ENCODE measurements around the gene ANKS3. TPM values are rescaled to one million over a fixed set of nuclear protein-coding genes. Genes with fewer than 3 reads are reported as not detected.

Gene ANKS3
- total RNA-seq, 1 donor from 2014 or later = 8.7 TPM

- Histone ChIP-seq H3K27ac (replicated peaks) (no peak overlapping the region), H3K36me3 (peaks cover 40% of the 10 kb centered on the region), H3K4me3 (no peak overlapping the region), H3K27me3 (ENCODE audit: low read depth) (no peaks in the 10 kb centered on the region), H3K4me1 (peaks cover 31% of the 10 kb centered on the region), H3K9me3 (replicated peaks) (no peaks in the 10 kb centered on the region)
- intact Hi-C loops (cut with micrococcal nuclease) = no loop called here
- no peak for TF ChIP-seq CTCF (IDR thresholded peaks at IDR 0.05; ENCODE audit: borderline replicate concordance)
- no peak for DNase-seq
Observed at GRCh38 chr16:4689091-4689671, 44.9 kb downstream of the ANKS3 start.

- no peak for DNase-seq
- no peak for TF ChIP-seq CTCF (IDR thresholded peaks at IDR 0.05; ENCODE audit: borderline replicate concordance)
- H3K36me3 ChIP-seq = peaks cover 45% of the 10 kb centered on the region
- no peak overlapping the region for H3K4me3 ChIP-seq
- H3K9me3 ChIP-seq (replicated peaks) = no peaks in the 10 kb centered on the region
- intact Hi-C loops (cut with micrococcal nuclease) = no loop called here
- H3K27ac ChIP-seq (replicated peaks) = peak overlapping the region; percentile 38
- H3K4me1 ChIP-seq = peaks cover 26% of the 10 kb centered on the region
- no peaks in the 10 kb centered on the region for H3K27me3 ChIP-seq (ENCODE audit: low read depth)
Observed at GRCh38 chr16:4688674-4689045, 45.4 kb downstream of the ANKS3 start.

GRCh38 chr16:4687946-4688673 lies 46.0 kb downstream of the ANKS3 start:
- Histone ChIP-seq H3K4me3 (no peak overlapping the region), H3K9me3 (replicated peaks) (no peaks in the 10 kb centered on the region), H3K27me3 (ENCODE audit: low read depth) (no peaks in the 10 kb centered on the region), H3K27ac (replicated peaks) (peak overlapping the region; percentile 38), H3K36me3 (peaks cover 51% of the 10 kb centered on the region), H3K4me1 (peaks cover 24% of the 10 kb centered on the region)
- no peak for DNase-seq
- TF ChIP-seq CTCF (IDR thresholded peaks at IDR 0.05; ENCODE audit: borderline replicate concordance) = no peak
- intact Hi-C loops (cut with micrococcal nuclease) = no loop called here

- no peak for TF ChIP-seq CTCF (IDR thresholded peaks at IDR 0.05; ENCODE audit: borderline replicate concordance)
- Histone ChIP-seq H3K27ac (replicated peaks) (no peak overlapping the region), H3K4me1 (peaks cover 22% of the 10 kb centered on the region), H3K27me3 (ENCODE audit: low read depth) (no peaks in the 10 kb centered on the region), H3K36me3 (peaks cover 58% of the 10 kb centered on the region), H3K9me3 (replicated peaks) (no peaks in the 10 kb centered on the region), H3K4me3 (no peak overlapping the region)
- intact Hi-C loops (cut with micrococcal nuclease) = no loop called here
- DNase-seq = no peak
Observed at GRCh38 chr16:4687416-4687815, 46.7 kb downstream of the ANKS3 start.

- intact Hi-C loops (cut with micrococcal nuclease) = no loop called here
- TF ChIP-seq CTCF (IDR thresholded peaks at IDR 0.05; ENCODE audit: borderline replicate concordance) = no peak
- no peak for DNase-seq
- no peaks in the 10 kb centered on the region for H3K9me3 ChIP-seq (replicated peaks)
- no peak overlapping the region for H3K4me3 ChIP-seq
- no peaks in the 10 kb centered on the region for H3K27me3 ChIP-seq (ENCODE audit: low read depth)
- peaks cover 65% of the 10 kb centered on the region for H3K36me3 ChIP-seq
- H3K4me1 ChIP-seq = peaks cover 27% of the 10 kb centered on the region
- H3K27ac ChIP-seq (replicated peaks) = no peak overlapping the region
Observed at GRCh38 chr16:4686497-4687210, 47.4 kb downstream of the ANKS3 start.

Data from left ventricle myocardium inferior (tissue), 1 donor.